ENCODE measurements around the gene NBEAL1. TPM values are rescaled to one million over a fixed set of nuclear protein-coding genes. Genes with fewer than 3 reads are reported as not detected.
"Not testable (repeated sequence)": the region's sequence is repeated elsewhere in the genome, so short reads cannot be mapped to it uniquely, and the experiment has no call there.

NBEAL1 gene
- total and polyA plus RNA-seq, 8 donors: 4.2 to 158 (median 70.3) TPM

DNA sequence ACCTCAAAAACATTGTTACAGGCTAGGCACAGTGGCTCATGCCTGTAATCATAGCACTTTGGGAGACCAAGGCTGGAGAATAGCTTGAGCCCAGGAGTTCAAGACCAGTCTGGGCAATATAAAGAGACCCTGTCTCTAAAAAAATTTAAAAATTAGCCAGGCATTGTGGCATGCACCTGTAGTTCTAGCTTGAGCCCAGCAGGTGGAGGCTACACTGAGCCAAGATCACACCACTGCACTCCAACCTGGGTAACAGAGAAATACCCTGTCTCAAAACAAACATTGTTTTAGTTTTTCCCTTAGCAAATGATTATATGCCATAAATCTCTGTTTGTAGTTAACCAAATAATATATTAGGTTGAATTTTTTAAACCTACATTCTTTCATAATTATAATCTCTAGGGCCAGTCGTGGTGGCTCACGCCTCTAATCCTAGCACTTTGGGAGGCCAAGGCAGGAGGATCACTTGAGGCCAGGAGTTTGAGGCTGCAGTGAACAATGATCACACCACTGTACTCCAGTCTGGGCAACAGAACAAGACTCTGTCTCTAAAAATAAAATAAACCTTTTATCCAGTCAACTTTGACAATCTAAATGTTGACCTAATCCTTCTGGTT lies 210.9 kb downstream of the NBEAL1 start:
- WGBS, 5 donors: 88 to 96% (median 94%) methylated on average over 2 of the region's 2 CpGs
- Histone ChIP-seq H3K4me3 (no peak overlapping the region), H3K36me3 (peaks cover 0 to 7% (median 0%) of the 10 kb centered on the region in 4 donors), H3K9me3 (no peaks in the 10 kb centered on the region), H3K4me1 (peaks cover 0 to 15% (median 0%) of the 10 kb centered on the region in 4 donors), H3K27me3 (no peaks in the 10 kb centered on the region), H3K27ac (no peak overlapping the region)
- intact Hi-C loops (cut with DNase I; ENCODE audit: low total_unique reads): no loop called here
- TF ChIP-seq, protein P1, sequence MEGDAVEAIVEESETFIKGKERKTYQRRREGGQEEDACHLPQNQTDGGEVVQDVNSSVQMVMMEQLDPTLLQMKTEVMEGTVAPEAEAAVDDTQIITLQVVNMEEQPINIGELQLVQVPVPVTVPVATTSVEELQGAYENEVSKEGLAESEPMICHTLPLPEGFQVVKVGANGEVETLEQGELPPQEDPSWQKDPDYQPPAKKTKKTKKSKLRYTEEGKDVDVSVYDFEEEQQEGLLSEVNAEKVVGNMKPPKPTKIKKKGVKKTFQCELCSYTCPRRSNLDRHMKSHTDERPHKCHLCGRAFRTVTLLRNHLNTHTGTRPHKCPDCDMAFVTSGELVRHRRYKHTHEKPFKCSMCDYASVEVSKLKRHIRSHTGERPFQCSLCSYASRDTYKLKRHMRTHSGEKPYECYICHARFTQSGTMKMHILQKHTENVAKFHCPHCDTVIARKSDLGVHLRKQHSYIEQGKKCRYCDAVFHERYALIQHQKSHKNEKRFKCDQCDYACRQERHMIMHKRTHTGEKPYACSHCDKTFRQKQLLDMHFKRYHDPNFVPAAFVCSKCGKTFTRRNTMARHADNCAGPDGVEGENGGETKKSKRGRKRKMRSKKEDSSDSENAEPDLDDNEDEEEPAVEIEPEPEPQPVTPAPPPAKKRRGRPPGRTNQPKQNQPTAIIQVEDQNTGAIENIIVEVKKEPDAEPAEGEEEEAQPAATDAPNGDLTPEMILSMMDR (IDR thresholded peaks at IDR 0.05): peak in 5 of 7 experiments; percentile 47 to 75 (median 57)
- no peak for TF ChIP-seq POLR2AphosphoS5 (IDR thresholded peaks at IDR 0.05)
- DNase-seq: peak in 1 of 2 donors; percentile 38

DNA sequence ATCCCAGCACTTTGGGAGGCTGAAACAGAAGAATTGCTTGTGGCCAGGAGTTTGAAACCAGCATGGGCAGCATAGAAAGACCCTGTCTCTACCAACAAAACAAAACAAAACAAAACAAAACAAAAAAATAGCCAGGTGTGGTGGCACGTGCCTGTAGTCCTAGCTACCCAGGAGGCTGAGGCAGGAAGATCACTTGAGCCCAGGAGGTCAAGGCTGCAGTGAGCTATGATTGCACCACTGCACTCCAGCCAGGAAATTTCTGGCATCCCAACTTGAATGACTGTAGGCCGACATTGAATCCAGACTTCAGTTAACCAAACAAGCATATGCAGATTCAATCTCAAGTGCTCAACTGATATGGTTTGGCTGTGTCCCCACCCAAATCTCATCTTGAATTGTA lies 215.0 kb downstream of the NBEAL1 start:
- H3K4me3 ChIP-seq; DNase-seq; H3K4me1 ChIP-seq; H3K36me3 ChIP-seq; H3K27me3 ChIP-seq; intact Hi-C loops (cut with DNase I; ENCODE audit: low total_unique reads); H3K27ac ChIP-seq; H3K9me3 ChIP-seq: not testable (repeated sequence)
- WGBS, 5 donors: 64 to 83% (median 77%) methylated on average over 2 of the region's 2 CpGs

DNA sequence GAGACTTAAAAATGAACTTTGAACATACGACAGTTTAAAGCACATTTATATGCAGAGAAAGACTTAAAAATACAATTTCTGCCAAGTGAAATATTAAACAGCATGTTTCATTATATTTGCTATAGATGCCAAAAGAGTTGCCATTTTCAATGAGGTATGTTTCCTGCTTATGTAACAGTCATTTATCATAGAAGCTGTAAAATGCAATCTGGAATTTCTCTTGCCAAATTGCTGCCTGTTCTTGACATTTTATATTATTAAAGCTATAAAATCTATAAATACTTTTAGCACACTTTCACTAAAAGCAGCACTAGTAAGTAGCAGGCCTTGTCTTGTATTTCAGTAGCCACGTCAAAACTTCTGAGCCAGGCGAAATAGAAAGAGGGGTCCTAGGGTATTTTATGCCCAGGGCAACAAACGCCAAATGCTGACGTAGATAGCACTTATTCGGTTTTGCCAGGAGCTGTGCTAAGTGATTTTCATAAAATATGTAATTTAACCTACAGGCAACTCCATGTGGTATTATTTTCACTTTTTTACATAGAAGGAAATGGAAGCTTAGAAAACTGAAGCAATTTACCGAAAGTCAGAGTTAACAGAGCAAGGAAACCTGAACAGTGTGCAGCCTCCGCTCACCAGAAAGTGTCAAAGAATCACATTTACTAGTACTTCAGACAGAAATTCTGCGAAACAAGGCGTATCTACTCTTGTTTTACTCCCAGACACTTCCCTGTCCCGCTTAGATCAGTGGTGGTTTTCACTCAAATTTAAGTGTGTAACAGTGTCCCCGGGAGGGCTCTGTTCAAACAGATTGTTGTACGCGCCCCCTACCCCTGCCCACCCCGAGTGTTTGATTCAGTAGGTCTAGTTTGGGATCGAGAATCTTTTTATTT lies 222.9 kb downstream of the NBEAL1 start:
- intact Hi-C loops (cut with DNase I; ENCODE audit: low total_unique reads): no loop called here
- DNase-seq: no peak
- no peak for TF ChIP-seq POLR2AphosphoS5 (IDR thresholded peaks at IDR 0.05)
- TF ChIP-seq EP300 (IDR thresholded peaks at IDR 0.05): no peak
- TF ChIP-seq POLR2A (IDR thresholded peaks at IDR 0.05): no peak
- TF ChIP-seq, protein P1 (IDR thresholded peaks at IDR 0.05): no peak
- Histone ChIP-seq H3K4me1 (peaks cover 7 to 32% (median 24%) of the 10 kb centered on the region in 4 donors), H3K27me3 (no peaks in the 10 kb centered on the region), H3K36me3 (peaks cover 0 to 8% (median 4%) of the 10 kb centered on the region in 4 donors), H3K4me3 (peak overlapping the region; percentile 66 to 81 (median 75)), H3K27ac (peak overlapping the region in 3 of 5 donors; percentile 93 to 97 (median 96)), H3K9me3 (no peaks in the 10 kb centered on the region)
- 87 to 93% (median 90%) methylated on average over 16 of the region's 16 CpGs for WGBS, 5 donors

- intact Hi-C loops (cut with DNase I; ENCODE audit: low total_unique reads): no loop called here
Observed at GRCh38 chr2:203238292-203238703, 223.6 kb downstream of the NBEAL1 start.

More at GRCh38 chr2:203238292-203238703, 223.6 kb downstream of the NBEAL1 start:
- peaks cover 7 to 32% (median 24%) of the 10 kb centered on the region in 4 donors for H3K4me1 ChIP-seq
- peaks cover 0 to 15% (median 11%) of the 10 kb centered on the region in 4 donors for H3K36me3 ChIP-seq
- H3K27ac ChIP-seq: peak overlapping the region; percentile 93 to 98 (median 96)
- no peaks in the 10 kb centered on the region for H3K27me3 ChIP-seq
- DNase-seq: no peak
- H3K9me3 ChIP-seq: no peaks in the 10 kb centered on the region
- H3K4me3 ChIP-seq: peak overlapping the region; percentile 66 to 81 (median 75)
- WGBS, 5 donors: 21 to 25% (median 23%) methylated on average over 19 to 22 of the region's 22 CpGs
- TF ChIP-seq, protein P1 (IDR thresholded peaks at IDR 0.05): no peak
- TF ChIP-seq EP300 (IDR thresholded peaks at IDR 0.05) (no peak), POLR2AphosphoS5 (IDR thresholded peaks at IDR 0.05) (no peak), POLR2A (IDR thresholded peaks at IDR 0.05) (no peak)
